Measurements from ENCODE around the gene SEC16B. TPM values are rescaled to one million over a fixed set of nuclear protein-coding genes. Genes with fewer than 3 reads are reported as not detected.

Gene SEC16B
- total and polyA plus RNA-seq, 12 donors = 0.32 to 19.0 (median 1.5) TPM

DNA sequence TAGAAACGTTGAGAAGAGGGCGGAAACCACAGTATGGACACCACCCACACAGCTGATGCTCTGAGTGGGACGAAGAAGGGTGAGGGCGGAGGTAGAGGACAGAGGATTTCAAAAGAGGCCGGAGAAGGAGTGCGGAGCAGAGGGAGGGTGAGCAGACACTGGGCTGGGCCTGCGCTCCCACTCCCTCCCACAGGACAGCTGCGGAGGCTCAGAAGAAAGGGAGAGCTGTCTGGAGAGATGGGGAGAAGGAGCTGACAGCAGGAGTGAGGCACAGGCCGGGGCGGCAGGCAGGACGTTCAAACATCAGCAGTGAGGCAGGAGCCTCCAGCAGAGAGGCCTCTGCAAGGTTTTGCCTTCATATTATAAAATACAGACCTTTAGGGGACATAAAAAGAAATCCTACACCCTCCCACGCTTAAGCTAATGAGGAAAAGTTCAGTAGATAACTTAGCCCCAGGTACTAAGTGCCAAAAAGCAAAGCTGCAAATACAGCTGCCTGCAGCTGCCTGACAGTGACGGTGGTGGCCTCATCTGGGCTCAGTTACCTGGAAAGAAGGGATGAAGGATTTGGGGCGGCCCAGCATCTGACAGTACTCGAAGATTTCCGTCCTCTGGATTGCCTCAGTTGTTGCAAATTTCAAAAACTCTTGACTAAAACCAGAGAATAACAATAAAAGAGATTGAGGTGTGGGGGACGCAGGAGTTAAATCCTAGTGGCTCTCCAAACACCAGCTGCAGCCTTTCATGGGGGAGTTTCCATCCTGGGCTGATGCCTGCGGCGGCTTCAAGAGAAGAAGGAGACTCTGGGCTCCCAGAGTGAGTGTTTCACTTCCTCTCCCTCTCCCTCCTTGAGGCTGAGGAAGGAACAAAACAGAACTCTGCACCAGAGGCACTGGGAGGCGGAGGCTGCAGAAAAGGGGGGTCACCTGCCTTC, 25.6 kb downstream of the SEC16B start:
- Histone ChIP-seq H3K36me3 (peaks cover 0 to 80% (median 0%) of the 10 kb centered on the region in 9 donors), H3K4me3 (no peak overlapping the region), H3K9me3 (no peaks in the 10 kb centered on the region), H3K27ac (no peak overlapping the region), H3K27me3 (no peaks in the 10 kb centered on the region), H3K4me1 (peaks cover 0 to 18% (median 3%) of the 10 kb centered on the region in 9 donors)
- DNase-seq (no peak), ATAC-seq (peak in 4 of 8 donors; percentile 10 to 39 (median 32))
- intact Hi-C loops (cut with DNase I) = loop anchor here in 6 of 10 donors (5.0 to 10.0 kb wide), 5 partner anchors 251 to 1049 kb away; no protein-coding TSS in a partner anchor
- TF ChIP-seq CTCF (IDR thresholded peaks at IDR 0.05) = no peak
- 75 to 79% methylated on average over 20 of the region's 20 CpGs for WGBS, 2 donors

DNA sequence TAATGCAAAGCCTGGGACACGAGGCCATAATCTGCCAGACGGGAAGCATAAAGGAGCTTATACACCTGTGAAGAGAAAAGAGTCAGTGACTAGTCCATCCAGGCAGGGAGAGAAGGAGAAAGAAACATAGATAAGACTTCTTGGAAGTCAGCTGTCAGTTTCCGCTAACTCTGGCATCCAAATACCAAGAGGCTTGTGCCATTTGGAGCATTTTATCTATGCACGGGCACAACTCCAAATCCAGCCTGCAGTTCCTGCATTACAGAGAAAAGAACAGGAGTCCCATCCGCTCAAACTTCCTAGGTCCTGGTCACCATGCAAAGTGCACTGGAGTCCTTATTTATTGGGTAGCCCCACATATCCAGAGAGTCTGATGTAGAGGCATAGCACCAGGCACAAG, 27.9 kb downstream of the SEC16B start:
- no peaks in the 10 kb centered on the region for H3K27me3 ChIP-seq
- WGBS, 2 donors = 55 to 71% methylated on average over 5 of the region's 5 CpGs
- intact Hi-C loops (cut with DNase I) = loop anchor here in 6 of 10 donors (5.0 to 10.0 kb wide), 5 partner anchors 253 to 1047 kb away; no protein-coding TSS in a partner anchor
- H3K4me3 ChIP-seq = no peak overlapping the region
- H3K27ac ChIP-seq = no peak overlapping the region
- DNase-seq (no peak), ATAC-seq (peak in 1 of 8 donors; percentile 17)
- peaks cover 0 to 12% (median 0%) of the 10 kb centered on the region in 9 donors for H3K4me1 ChIP-seq
- no peak for TF ChIP-seq CTCF (IDR thresholded peaks at IDR 0.05)
- H3K9me3 ChIP-seq = no peaks in the 10 kb centered on the region
- peaks cover 0 to 100% (median 4%) of the 10 kb centered on the region in 9 donors for H3K36me3 ChIP-seq

GRCh38 chr1:177940682-177941081, 29.2 kb downstream of the SEC16B start:
- ATAC-seq (no peak), DNase-seq (no peak)
- WGBS, 2 donors = 88 to 96% methylated on average over 3 of the region's 3 CpGs
- Histone ChIP-seq H3K4me1 (peaks cover 0 to 9% (median 0%) of the 10 kb centered on the region in 9 donors), H3K36me3 (peaks cover 0 to 100% (median 4%) of the 10 kb centered on the region in 9 donors), H3K27me3 (no peaks in the 10 kb centered on the region), H3K27ac (no peak overlapping the region), H3K4me3 (no peak overlapping the region), H3K9me3 (no peaks in the 10 kb centered on the region)
- no peak for TF ChIP-seq CTCF (IDR thresholded peaks at IDR 0.05)
- intact Hi-C loops (cut with DNase I) = loop anchor here in 6 of 10 donors (5.0 to 10.0 kb wide), 5 partner anchors 254 to 1046 kb away; no protein-coding TSS in a partner anchor

DNA sequence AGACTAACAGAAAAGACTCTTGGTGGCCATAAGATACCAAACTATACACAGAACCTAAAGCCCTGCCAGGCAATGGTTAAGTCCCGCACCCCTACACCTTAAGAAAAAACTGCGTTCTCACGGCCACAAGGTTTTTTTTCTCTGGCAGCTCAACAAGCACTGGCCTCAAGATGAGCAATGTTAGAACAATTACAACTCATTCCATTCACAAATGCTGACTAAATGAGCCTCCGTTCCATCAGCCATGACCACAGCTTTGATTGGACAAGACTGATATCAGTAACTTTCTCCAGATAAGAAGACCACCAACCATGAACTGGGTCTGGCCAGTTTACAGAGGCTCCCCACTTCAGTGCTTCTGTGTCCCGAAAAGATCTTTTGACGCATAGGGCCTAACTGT, 31.9 kb downstream of the SEC16B start:
- TF ChIP-seq CTCF (IDR thresholded peaks at IDR 0.05) = no peak
- H3K4me3 ChIP-seq = no peak overlapping the region
- H3K27me3 ChIP-seq = no peaks in the 10 kb centered on the region
- DNase-seq (no peak), ATAC-seq (no peak)
- 79 to 92% methylated on average over 6 of the region's 6 CpGs for WGBS, 2 donors
- peaks cover 0 to 10% (median 0%) of the 10 kb centered on the region in 9 donors for H3K4me1 ChIP-seq
- H3K9me3 ChIP-seq = no peaks in the 10 kb centered on the region
- peaks cover 0 to 100% (median 4%) of the 10 kb centered on the region in 9 donors for H3K36me3 ChIP-seq
- intact Hi-C loops (cut with DNase I) = loop anchor here in 2 of 10 donors (10.0 kb wide), 2 partner anchors 1033 to 1043 kb away; no protein-coding TSS in a partner anchor
- no peak overlapping the region for H3K27ac ChIP-seq
